HepG2 (cell line): Measurements from ENCODE around the gene STIM2. TPM values are rescaled to one million over a fixed set of nuclear protein-coding genes. Genes with fewer than 3 reads are reported as not detected.

Experiments used
- ASH2L ChIP-seq: fragments of 300-600, 200-600 bp; sonication (generic); IDR thresholded peaks from 2 replicates; pipeline ENCODE4 v1.7.0; 2017; ENCODE audit warnings: low read depth, mild to moderate bottlenecking, moderate library complexity, mixed read lengths, low read length; ENCODE audit not compliant: insufficient read length
- ATF1 ChIP-seq: IDR thresholded peaks from 2 replicates; pipeline ENCODE4 v1.6.1; 2016; ENCODE audit warnings: mild to moderate bottlenecking, control low read depth
- DBP ChIP-seq: sonication (generic); formaldehyde crosslinking; IDR thresholded peaks from 2 replicates; pipeline ENCODE4 v1.4.0; 2020; ENCODE audit warnings: missing genetic modification reagents; ENCODE audit errors: not compliant biosample characterization
- DMAP1 ChIP-seq: IDR thresholded peaks from 2 replicates; pipeline ENCODE4 v1.6.1; 2016
- GTF2F1 ChIP-seq: fragments of 150-350 bp; IDR thresholded peaks from 2 replicates; pipeline ENCODE4 v1.6.1; 2014; ENCODE audit warnings: low read length
- HMG20A ChIP-seq: IDR thresholded peaks from 2 replicates; pipeline ENCODE4 v1.6.1; 2016; ENCODE audit warnings: borderline replicate concordance
- HMGA1 ChIP-seq: sonication (generic); formaldehyde crosslinking; conservative IDR thresholded peaks from 2 replicates; pipeline ENCODE4 v1.4.0; 2020; ENCODE audit warnings: missing genetic modification reagents
- HOXA9 ChIP-seq: sonication (generic); formaldehyde crosslinking; IDR thresholded peaks from 2 replicates; pipeline ENCODE4 v1.8.1; 2022; ENCODE audit warnings: missing genetic modification reagents, mild to moderate bottlenecking, moderate library complexity, borderline replicate concordance
- ISX ChIP-seq: sonication (generic); formaldehyde crosslinking; conservative IDR thresholded peaks from 2 replicates; pipeline ENCODE4 v1.5.0; 2020; ENCODE audit warnings: missing genetic modification reagents
- KLF9 ChIP-seq: IDR thresholded peaks from 2 replicates; pipeline ENCODE4 v1.6.1; 2016; ENCODE audit warnings: low read depth
- MXI1 ChIP-seq: IDR thresholded peaks from 3 replicates; pipeline ENCODE4 v1.6.1; 2012; ENCODE audit warnings: low read depth, low read length, inconsistent platforms, borderline replicate concordance
- NAIF1 ChIP-seq: sonication (generic); formaldehyde crosslinking; IDR thresholded peaks from 2 replicates; pipeline ENCODE4 v1.5.0; 2020; ENCODE audit warnings: mild to moderate bottlenecking, missing genetic modification reagents, borderline replicate concordance
- NCOA2 ChIP-seq: sonication (generic); formaldehyde crosslinking; IDR thresholded peaks from 2 replicates; pipeline ENCODE4 v1.8.0; 2022; ENCODE audit warnings: inconsistent platforms
- NR2C2 ChIP-seq: sonication (generic); formaldehyde crosslinking; IDR thresholded peaks from 2 replicates; pipeline ENCODE4 v1.4.0; 2020; ENCODE audit warnings: missing genetic modification reagents, mild to moderate bottlenecking, moderate library complexity, borderline replicate concordance
- PCBP1 ChIP-seq: fragments of 200-400 bp; formaldehyde crosslinking; IDR thresholded peaks from 2 replicates; pipeline ENCODE4 v1.6.1; 2017; ENCODE audit warnings: mild to moderate bottlenecking, low read depth, low read length, borderline replicate concordance
- PHF21A ChIP-seq: sonication (generic); formaldehyde crosslinking; IDR thresholded peaks from 2 replicates; pipeline ENCODE4 v1.5.0; 2020; ENCODE audit warnings: mild to moderate bottlenecking, missing genetic modification reagents
- SCMH1 ChIP-seq: sonication (generic); formaldehyde crosslinking; IDR thresholded peaks from 2 replicates; pipeline ENCODE4 v1.9.0; 2021; ENCODE audit warnings: missing genetic modification reagents, mild to moderate bottlenecking, borderline replicate concordance
- SYNCRIP ChIP-seq: fragments of 200-400 bp; formaldehyde crosslinking; IDR thresholded peaks from 2 replicates; pipeline ENCODE4 v1.6.1; 2018; ENCODE audit warnings: mild to moderate bottlenecking, low read depth, low read length; ENCODE audit not compliant: insufficient read depth
- THAP8 ChIP-seq: sonication (generic); formaldehyde crosslinking; IDR thresholded peaks from 2 replicates; pipeline ENCODE4 v1.5.1; 2020; ENCODE audit warnings: missing genetic modification reagents, mild to moderate bottlenecking, borderline replicate concordance
- YY1 ChIP-seq: IDR thresholded peaks from 2 replicates; pipeline ENCODE4 v1.6.1; 2011; ENCODE audit warnings: low read length, low read depth, moderate library complexity, mild to moderate bottlenecking; ENCODE audit not compliant: insufficient read depth, insufficient replicate concordance
- ZBTB38 ChIP-seq: sonication (generic); formaldehyde crosslinking; IDR thresholded peaks from 2 replicates; pipeline ENCODE4 v1.5.1; 2020; ENCODE audit warnings: mild to moderate bottlenecking, missing genetic modification reagents
- ZBTB44 ChIP-seq: sonication (generic); formaldehyde crosslinking; IDR thresholded peaks from 2 replicates; pipeline ENCODE4 v1.4.0; 2020; ENCODE audit warnings: missing genetic modification reagents
- ZNF234 ChIP-seq: sonication (generic); formaldehyde crosslinking; conservative IDR thresholded peaks from 2 replicates; pipeline ENCODE4 v1.5.1; 2020; ENCODE audit warnings: mild to moderate bottlenecking, missing genetic modification reagents
- ZNF329 ChIP-seq: sonication (generic); formaldehyde crosslinking; IDR thresholded peaks from 2 replicates; pipeline ENCODE4 v1.9.0; 2021; ENCODE audit warnings: low read depth, mild to moderate bottlenecking, missing genetic modification reagents
- ZNF337 ChIP-seq: sonication (generic); formaldehyde crosslinking; IDR thresholded peaks from 2 replicates; pipeline ENCODE4 v1.5.1; 2020; ENCODE audit warnings: missing genetic modification reagents, low read depth, mild to moderate bottlenecking, borderline replicate concordance
- ZNF460 ChIP-seq: sonication (generic); formaldehyde crosslinking; IDR thresholded peaks from 2 replicates; pipeline ENCODE4 v1.5.1; 2020; ENCODE audit warnings: missing genetic modification reagents, mild to moderate bottlenecking, borderline replicate concordance
- ZNF543 ChIP-seq: sonication (generic); formaldehyde crosslinking; IDR thresholded peaks from 2 replicates; pipeline ENCODE4 v1.4.0; 2020; ENCODE audit warnings: mild to moderate bottlenecking, missing genetic modification reagents
- ZNF547 ChIP-seq: sonication (generic); formaldehyde crosslinking; IDR thresholded peaks from 2 replicates; pipeline ENCODE4 v1.5.1; 2020; ENCODE audit warnings: mild to moderate bottlenecking, missing genetic modification reagents
- ZNF788 ChIP-seq: sonication (generic); formaldehyde crosslinking; IDR thresholded peaks from 2 replicates; pipeline ENCODE4 v1.5.0; 2020; ENCODE audit warnings: mild to moderate bottlenecking, missing genetic modification reagents, borderline replicate concordance
- polyA plus RNA-seq, 8 experiments: library from polyadenylated mRNA; depleted of rRNA in 3 of 8; stranded (reverse) in 7 of 8; unstranded in 1 of 8; fragments of >200 nt; fragmentation: Illumina TruSeq in 4 of 8; extraction: Trizol in 4 of 8; gene quantifications; 2 replicates each; pipeline versions ENCODE4 v1.2.1 to v1.2.3, GENCODE V29; 2011 to 2016; ENCODE audit warnings: low read depth in 4 of 8, missing spikeins in 1 of 8, mixed read lengths in 1 of 8; ENCODE audit not compliant: insufficient read depth in 1 of 8
- total RNA-seq, 5 experiments: library from RNA; depleted of rRNA; stranded (reverse); fragments of >200 nt; fragmentation: Illumina TruSeq; extraction: Trizol; gene quantifications; 2 replicates each; pipeline ENCODE4 v1.2.3, GENCODE V29; 2016; ENCODE audit warnings: low read depth in 1 of 5

The STIM2 gene
- total and polyA plus RNA-seq, 2 of the 13 experiments (the other 11 are each of a cell fraction or from before 2014, with no cell fraction given): 19.3 to 19.4 TPM

- TF ChIP-seq HMGA1 (CRISPR knock-in tag): no peak
- no peak for TF ChIP-seq ISX (CRISPR knock-in tag)
- TF ChIP-seq ZBTB44: no peak
- TF ChIP-seq KLF9 (CRISPR knock-in tag): no peak
- no peak for TF ChIP-seq DBP (CRISPR knock-in tag)
- TF ChIP-seq ZBTB38: no peak
- peak; percentile 68 for TF ChIP-seq YY1
- peak; percentile 60; the same call in 1 of the 2 replicates for TF ChIP-seq ZNF788 (CRISPR knock-in tag)
- no peak for TF ChIP-seq ZNF460 (CRISPR knock-in tag)
- TF ChIP-seq NAIF1: 0 out of 2 replicates have a peak, but pooled peaks have one; percentile 51
- TF ChIP-seq ZNF329: no peak
- no peak for TF ChIP-seq ZNF547 (CRISPR knock-in tag)
- peak; percentile 49; the same call in 1 of the 2 replicates for TF ChIP-seq DMAP1
- TF ChIP-seq THAP8 (CRISPR knock-in tag): no peak
- no peak for TF ChIP-seq ATF1
- TF ChIP-seq HMG20A (CRISPR knock-in tag): peak; percentile 67; the same call in 1 of the 2 replicates
- no peak for TF ChIP-seq MXI1
- peak; percentile 76 for TF ChIP-seq PHF21A (CRISPR knock-in tag)
- no peak for TF ChIP-seq ZNF337 (CRISPR knock-in tag)
- TF ChIP-seq PCBP1: no peak
- TF ChIP-seq HOXA9: no peak
- TF ChIP-seq GTF2F1: no peak
- no peak for TF ChIP-seq SCMH1 (CRISPR knock-in tag)
- peak; percentile 30; the same call in 1 of the 2 replicates for TF ChIP-seq NCOA2
- TF ChIP-seq ZNF543: 0 out of 2 replicates have a peak, but pooled peaks have one; percentile 35
- TF ChIP-seq ZNF234 (CRISPR knock-in tag): no peak
- TF ChIP-seq NR2C2 (CRISPR knock-in tag): no peak; the same call in 1 of the 2 replicates
- TF ChIP-seq SYNCRIP: no peak
- TF ChIP-seq ASH2L: peak; percentile 77
Measured at GRCh38 chr4:26821677-26822503, 38.8 kb upstream of the STIM2 start (continued).
